H1 (cell line): ENCODE results near the gene NAP1L1. TPM values are rescaled to one million over a fixed set of nuclear protein-coding genes. Genes with fewer than 3 reads are reported as not detected.

Source experiments
- CTCF ChIA-PET: fragments of 300-600 bp; sonication (Branson Sonifier 250); formaldehyde crosslinking; loops from one replicate; lab custom pipeline; 2021; ENCODE audit not compliant: partially characterized antibody; lab: Charles Lee
- POLR2A ChIA-PET: fragments of 300-600 bp; sonication (Branson Sonifier 250); formaldehyde crosslinking; loops from one replicate; lab custom pipeline; 2021; ENCODE audit warnings: inconsistent platforms; ENCODE audit not compliant: partially characterized antibody; lab: Charles Lee
- DNase-seq, 2 experiments: peaks; one replicate each; pipeline versions ENCODE4 v3.0.0 to v3.0.0-alpha.2; 2010 to 2022; ENCODE audit warnings: low spot score in 2 of 2, low read depth in 1 of 2, mixed read lengths in 1 of 2
- FAIRE-seq: peaks from 2 replicates; lab custom pipeline; 2011; peaks lifted over from hg19 to GRCh38; lab: Jason Lieb, UNC
- H2AFZ ChIP-seq: 2 replicates; pipeline ENCODE4 v1.8.1; 2012; ENCODE audit warnings: low read length, inconsistent platforms
- H2AK5ac ChIP-seq: 2 replicates; pipeline ENCODE4 v1.6.1; 2013; ENCODE audit warnings: low read depth, low read length
- H2BK120ac ChIP-seq: replicated peaks from 2 replicates; pipeline ENCODE3; 2013; ENCODE audit warnings: low read depth, low read length, inconsistent platforms
- H2BK12ac ChIP-seq: 2 replicates; pipeline ENCODE4 v1.6.1; 2013; ENCODE audit warnings: low read depth, low read length
- H2BK15ac ChIP-seq: 2 replicates; pipeline ENCODE4 v1.6.1; 2013; ENCODE audit warnings: low read length
- H2BK20ac ChIP-seq: 2 replicates; pipeline ENCODE4 v1.6.1; 2013; ENCODE audit warnings: low read length
- H2BK5ac ChIP-seq: 2 replicates; pipeline ENCODE4 v1.6.1; 2013; ENCODE audit warnings: low read depth, low read length
- H3K14ac ChIP-seq: 2 replicates; pipeline ENCODE4 v1.6.1; 2013; ENCODE audit warnings: inconsistent platforms; ENCODE audit not compliant: insufficient read length
- H3K18ac ChIP-seq: 2 replicates; pipeline ENCODE4 v1.6.1; 2013; ENCODE audit warnings: low read length; ENCODE audit errors: extremely low read depth
- H3K23ac ChIP-seq: 2 replicates; pipeline ENCODE4 v1.6.1; 2013; ENCODE audit warnings: inconsistent platforms; ENCODE audit not compliant: insufficient read length
- H3K23me2 ChIP-seq: 2 replicates; pipeline ENCODE4 v1.6.1; 2013; ENCODE audit warnings: low read depth, low read length
- H3K27ac ChIP-seq: 2 replicates; pipeline ENCODE4 v1.6.1; 2011; ENCODE audit warnings: low read depth, low read length, inconsistent platforms
- H3K27me3 ChIP-seq, 4 experiments: replicated peaks in 1 of 4; 1 replicate in 1 of 4; 2 replicates in 3 of 4; pipeline versions ENCODE4 v1.6.1 to v1.8.1; 2011 to 2013; ENCODE audit warnings: low read length in 3 of 4, mild to moderate bottlenecking in 3 of 4, inconsistent platforms in 2 of 4, mixed read lengths in 2 of 4, moderate library complexity in 1 of 4; ENCODE audit not compliant: control insufficient read depth in 3 of 4, insufficient read depth in 3 of 4; ENCODE audit errors: extremely low read depth in 1 of 4
- H3K36me3 ChIP-seq, 4 experiments: 2 replicates each; pipeline versions ENCODE4 v1.6.1 to v1.8.1; 2011 to 2013; ENCODE audit warnings: mild to moderate bottlenecking in 4 of 4, low read length in 3 of 4, moderate library complexity in 2 of 4, control low read depth in 1 of 4, inconsistent platforms in 1 of 4; ENCODE audit not compliant: insufficient read depth in 4 of 4, control insufficient read depth in 2 of 4
- H3K4ac ChIP-seq: replicated peaks from 2 replicates; pipeline ENCODE3; 2013; ENCODE audit warnings: low read length, low read depth, mixed read lengths, inconsistent platforms; ENCODE audit not compliant: insufficient read length
- H3K4me1 ChIP-seq, 4 experiments: replicated peaks in 1 of 4; 1 replicate in 1 of 4; 2 replicates in 3 of 4; pipeline versions ENCODE4 v1.6.1 to v1.8.1; 2011 to 2013; ENCODE audit warnings: low read length in 3 of 4, inconsistent platforms in 2 of 4, mixed read lengths in 1 of 4; ENCODE audit not compliant: insufficient read depth in 4 of 4, control insufficient read depth in 3 of 4
- H3K4me2 ChIP-seq, 2 experiments: 2 replicates each; pipeline versions ENCODE4 v1.6.1 to v1.8.1; 2011 to 2013; ENCODE audit warnings: low read depth in 2 of 2, low read length in 2 of 2, control low read depth in 1 of 2, inconsistent platforms in 1 of 2, mild to moderate bottlenecking in 1 of 2; ENCODE audit not compliant: insufficient read depth in 1 of 2
- H3K4me3 ChIP-seq, 4 experiments: fragments of 200-600, 300-600 bp in 1 of 4; sonication (generic), shearing (Covaris generic), sonication (Bioruptor Twin) in 1 of 4; 2 replicates each; pipeline versions ENCODE4 v1.5.1 to v1.8.1; 2011 to 2016; ENCODE audit warnings: low read length in 4 of 4, low read depth in 3 of 4, control low read depth in 2 of 4, inconsistent platforms in 2 of 4, mild to moderate bottlenecking in 2 of 4, mixed read lengths in 1 of 4, moderate library complexity in 1 of 4; ENCODE audit not compliant: insufficient read depth in 2 of 4; ENCODE audit errors: extremely low read depth in 1 of 4
- H3K56ac ChIP-seq: replicated peaks from 2 replicates; pipeline ENCODE3; 2013; ENCODE audit warnings: low read depth, mild to moderate bottlenecking, mixed read lengths, low read length, inconsistent platforms; ENCODE audit not compliant: insufficient read length
- H3K79me1 ChIP-seq: 2 replicates; pipeline ENCODE4 v1.6.1; 2013; ENCODE audit warnings: low read depth, low read length, control low read depth
- H3K79me2 ChIP-seq, 2 experiments: 2 replicates each; pipeline versions ENCODE4 v1.6.1 to v1.8.1; 2012 to 2013; ENCODE audit warnings: low read length in 2 of 2, mild to moderate bottlenecking in 2 of 2, inconsistent platforms in 1 of 2; ENCODE audit not compliant: insufficient read depth in 2 of 2, control insufficient read depth in 1 of 2
- H3K9ac ChIP-seq, 4 experiments: replicated peaks in 1 of 4; 1 replicate in 1 of 4; 2 replicates in 3 of 4; pipeline versions ENCODE4 v1.6.1 to v1.8.1; 2011 to 2013; ENCODE audit warnings: low read depth in 3 of 4, low read length in 3 of 4, control low read depth in 2 of 4, mild to moderate bottlenecking in 2 of 4, moderate library complexity in 2 of 4, inconsistent platforms in 1 of 4; ENCODE audit errors: extremely low read depth in 1 of 4
- H3K9me3 ChIP-seq, 2 experiments: 2 replicates each; pipeline versions ENCODE4 v1.6.1 to v1.8.1; 2012 to 2013; ENCODE audit warnings: mild to moderate bottlenecking in 2 of 2, moderate library complexity in 2 of 2, control low read depth in 1 of 2, inconsistent platforms in 1 of 2, low read depth in 1 of 2, low read length in 1 of 2, mixed read lengths in 1 of 2; ENCODE audit not compliant: insufficient read depth in 2 of 2
- H4K20me1 ChIP-seq, 2 experiments: replicated peaks in 1 of 2; 2 replicates each; pipeline versions ENCODE3 to v1.8.1; 2011 to 2013; ENCODE audit warnings: inconsistent platforms in 2 of 2, low read length in 2 of 2, mild to moderate bottlenecking in 1 of 2; ENCODE audit not compliant: insufficient read depth in 2 of 2, control insufficient read depth in 1 of 2
- H4K5ac ChIP-seq: 2 replicates; pipeline ENCODE4 v1.6.1; 2013; ENCODE audit warnings: low read length, low read depth, mixed read lengths, inconsistent platforms; ENCODE audit not compliant: insufficient read length
- H4K8ac ChIP-seq: 2 replicates; pipeline ENCODE4 v1.8.0; 2013; ENCODE audit warnings: mild to moderate bottlenecking, moderate library complexity, low read length, inconsistent platforms; ENCODE audit not compliant: insufficient read depth; ENCODE audit errors: extremely low read depth
- H4K91ac ChIP-seq: replicated peaks from 2 replicates; pipeline ENCODE3; 2013; ENCODE audit warnings: low read length, mixed read lengths, inconsistent platforms; ENCODE audit not compliant: insufficient read length
- BCL11A ChIP-seq, 2 experiments: IDR thresholded peaks; one replicate each; pipeline ENCODE4 v1.6.1; 2011; ENCODE audit warnings: low read depth in 2 of 2, low read length in 2 of 2, mild to moderate bottlenecking in 2 of 2
- CEBPB ChIP-seq: IDR thresholded peaks from 2 replicates; pipeline ENCODE4 v1.6.1; 2012; ENCODE audit warnings: low read depth, low read length
- EZH2 ChIP-seq: fragments of 200-600 bp; sonication (generic); IDR thresholded peaks from 2 replicates; pipeline ENCODE4 v1.7.1; 2012; ENCODE audit warnings: low read depth, mild to moderate bottlenecking, moderate library complexity, low read length, inconsistent platforms; ENCODE audit not compliant: severe bottlenecking
- JUND ChIP-seq: IDR thresholded peaks from 2 replicates; pipeline ENCODE4 v1.6.1; 2011; ENCODE audit warnings: mild to moderate bottlenecking, improper control_type of control experiment, low read length
- KDM1A ChIP-seq: fragments of 200-600, 300-600 bp; sonication (generic); IDR thresholded peaks from 2 replicates; pipeline ENCODE4 v1.7.1; 2016; ENCODE audit warnings: mild to moderate bottlenecking, low read length, borderline replicate concordance
- POLR2AphosphoS5 ChIP-seq: IDR thresholded peaks from 2 replicates; pipeline ENCODE4 v1.6.1; 2011; ENCODE audit warnings: low read depth, low read length
- SIN3A ChIP-seq, 2 experiments: IDR thresholded peaks in 1 of 2; conservative IDR thresholded peaks in 1 of 2; 2 replicates each; pipeline ENCODE4 v1.6.1; 2011 to 2012; ENCODE audit warnings: low read length in 2 of 2, improper control_type of control experiment in 1 of 2, low read depth in 1 of 2, mild to moderate bottlenecking in 1 of 2
- SIRT6 ChIP-seq: IDR thresholded peaks from one replicate; pipeline ENCODE4 v1.7.1; 2012; ENCODE audit warnings: low read length, inconsistent platforms
- SP2 ChIP-seq: IDR thresholded peaks from 2 replicates; pipeline ENCODE4 v1.6.1; 2012; ENCODE audit warnings: mild to moderate bottlenecking, low read length, inconsistent platforms
- SRF ChIP-seq: IDR thresholded peaks from 2 replicates; pipeline ENCODE4 v1.6.1; 2011; ENCODE audit warnings: mild to moderate bottlenecking, low read depth, low read length, moderate library complexity
- WGBS, 2 experiments: shearing (Covaris generic) in 1 of 2; methylation state at CpG; one replicate each; pipeline versions ENCODE4 v1.1.6 to v1.1.7; 2013 to 2015; ENCODE audit warnings: low lambda C conversion rate in 2 of 2, mixed read lengths in 2 of 2, inconsistent platforms in 1 of 2, low coverage in 1 of 2, missing lambda C conversion rate in 1 of 2; ENCODE audit not compliant: insufficient replicate concordance in 2 of 2, insufficient coverage in 1 of 2, insufficient read length in 1 of 2; ENCODE audit errors: extremely low coverage in 1 of 2, missing lambda C conversion rate in 1 of 2; 5-methylcytosine and 5-hydroxymethylcytosine counted together
- polyA plus RNA-seq, 7 experiments: library from polyadenylated mRNA; depleted of rRNA in 3 of 7; stranded (reverse) in 5 of 7; unstranded in 2 of 7; fragments of >200 nt in 5 of 7; fragments of 200-250 nt in 2 of 7; gene quantifications; 1 replicate in 5 of 7; 2 replicates in 1 of 7; 4 replicates in 1 of 7; pipeline versions ENCODE4 v1.2.1 to v1.2.3, GENCODE V29; 2011 to 2013; ENCODE audit warnings: missing spikeins in 2 of 7, mixed read lengths in 2 of 7
- total RNA-seq: library from RNA; stranded (reverse); fragmentation: NEBNext Ultra II Directional; extraction: Animal tissue kit (Norgen Biotek cat#: 25700); gene quantifications from 2 replicates; pipeline ENCODE4 v1.2.1, GENCODE V29; 2021
- TF ChIP-seq, protein P1 (sequence below): IDR thresholded peaks from 2 replicates; pipeline ENCODE4 v1.6.1; 2012; ENCODE audit warnings: low read length, inconsistent platforms

The NAP1L1 gene
- total and polyA plus RNA-seq, 2 of the 8 experiments (the other 6 are each of a cell fraction or from before 2014, with no cell fraction given), result 202 to 1,159 TPM

DNA sequence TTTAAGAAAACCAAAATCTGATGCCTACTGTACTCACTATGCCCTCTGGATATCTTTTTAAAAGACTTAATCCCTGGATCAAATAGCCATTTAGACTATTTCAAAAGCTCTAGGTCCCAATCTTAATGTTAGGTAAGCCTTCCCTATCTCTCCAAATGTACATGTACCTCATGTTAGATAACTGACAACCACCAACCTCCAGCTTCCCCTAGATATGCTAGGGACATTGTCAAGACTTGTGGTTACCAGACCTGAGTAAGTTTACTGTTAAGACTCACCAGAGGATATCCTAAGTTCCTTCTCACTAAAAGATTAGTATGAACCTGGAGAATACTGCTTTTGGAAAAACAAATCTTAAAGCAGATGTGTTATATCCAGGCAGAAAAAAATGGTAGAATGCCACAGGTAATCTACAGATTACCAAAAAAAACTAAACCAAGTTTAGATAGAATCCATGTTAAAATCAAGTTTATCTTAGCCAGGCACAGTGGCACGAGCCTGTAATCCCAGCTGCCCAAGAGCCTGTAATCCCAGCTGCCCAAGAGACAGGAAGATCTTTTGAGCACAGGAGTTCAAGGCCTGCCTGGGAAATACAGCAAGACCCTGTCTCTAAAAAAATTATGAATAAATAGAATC lies 9.7 kb downstream of the NAP1L1 start:
- Histone ChIP-seq H2BK20ac (no peak overlapping the region), H2BK5ac (no peak overlapping the region), H3K79me1 (no peaks in the 10 kb centered on the region), H3K4me3 (no peak overlapping the region), H3K56ac (no peak overlapping the region), H4K20me1 (peaks cover 42 to 55% of the 10 kb centered on the region in 2 experiments), H2BK12ac (no peak overlapping the region), H3K79me2 (peaks cover 73 to 100% of the 10 kb centered on the region in 2 experiments), H3K23ac (no peak overlapping the region), H3K14ac (no peak overlapping the region), H4K91ac (no peak overlapping the region), H4K5ac (no peak overlapping the region), H2BK120ac (no peak overlapping the region), H3K27ac (no peak overlapping the region), H3K36me3 (peaks cover 0 to 39% (median 2%) of the 10 kb centered on the region in 4 experiments; a peak in 4 of 8 replicates), H3K4ac (no peak overlapping the region), H4K8ac (no peak overlapping the region), H3K4me2 (no peak overlapping the region), H2AFZ (no peak overlapping the region), H3K27me3 (no peaks in the 10 kb centered on the region), H3K9me3 (no peaks in the 10 kb centered on the region), H3K9ac (no peak overlapping the region), H3K23me2 (no peaks in the 10 kb centered on the region), H3K4me1 (peaks cover 0 to 10% (median 4%) of the 10 kb centered on the region in 4 experiments; a peak in 6 of 7 replicates), H3K18ac (no peak overlapping the region), H2AK5ac (no peak overlapping the region), H2BK15ac (no peak overlapping the region)
- DNase-seq (no peak), FAIRE-seq (no peak)
- 100% methylated on average over 1 of the region's 1 CpG; no CpG with 5 or more reads in 1 of the 2 experiments for WGBS, 2 experiments
- ChIA-PET POLR2A (interaction anchor here (1.1 to 2.0 kb wide), 2 partner anchors 9 to 17 kb away, joined by 3 to 10 read pairs; partner anchors contain the start of gene NAP1L1), CTCF (interaction anchor here (0.6 to 0.7 kb wide), 3 partner anchors 41 to 84 kb away, joined by 3 read pairs; no protein-coding TSS in a partner anchor)
- no peak for TF ChIP-seq BCL11A (IDR thresholded peaks at IDR 0.05; ENCODE audit: low read depth in 2 of 2, low read length in 2 of 2)
- TF ChIP-seq CEBPB, result no peak
- TF ChIP-seq SP2, result no peak
- no peak for TF ChIP-seq SRF
- no peak for TF ChIP-seq KDM1A
- no peak for TF ChIP-seq SIRT6
- no peak for TF ChIP-seq SIN3A (conservative IDR thresholded peaks at IDR 0.05 in 1 of 2, IDR thresholded peaks at IDR 0.05 in 1 of 2; ENCODE audit: low read depth in 1 of 2, low read length in 2 of 2)
- TF ChIP-seq POLR2AphosphoS5, result no peak
- TF ChIP-seq, protein P1, sequence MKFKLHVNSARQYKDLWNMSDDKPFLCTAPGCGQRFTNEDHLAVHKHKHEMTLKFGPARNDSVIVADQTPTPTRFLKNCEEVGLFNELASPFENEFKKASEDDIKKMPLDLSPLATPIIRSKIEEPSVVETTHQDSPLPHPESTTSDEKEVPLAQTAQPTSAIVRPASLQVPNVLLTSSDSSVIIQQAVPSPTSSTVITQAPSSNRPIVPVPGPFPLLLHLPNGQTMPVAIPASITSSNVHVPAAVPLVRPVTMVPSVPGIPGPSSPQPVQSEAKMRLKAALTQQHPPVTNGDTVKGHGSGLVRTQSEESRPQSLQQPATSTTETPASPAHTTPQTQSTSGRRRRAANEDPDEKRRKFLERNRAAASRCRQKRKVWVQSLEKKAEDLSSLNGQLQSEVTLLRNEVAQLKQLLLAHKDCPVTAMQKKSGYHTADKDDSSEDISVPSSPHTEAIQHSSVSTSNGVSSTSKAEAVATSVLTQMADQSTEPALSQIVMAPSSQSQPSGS, result no peak
- no peak for TF ChIP-seq EZH2
- no peak for TF ChIP-seq JUND
